Measurements from ENCODE around the gene ZNF488. TPM values are rescaled to one million over a fixed set of nuclear protein-coding genes. Genes with fewer than 3 reads are reported as not detected.

Gene ZNF488
- total and polyA plus RNA-seq, 10 of the 15 experiments (the other 5 are each of a cell fraction or from before 2014, with no cell fraction given) = not detected

- ChIA-PET POLR2A (no interaction called here), SMC1A (ENCODE audit: uncharacterized antibody, unreplicated experiment) (interaction anchor here (1.7 kb wide), 1 partner anchor 292 kb away, joined by 7 read pairs; no protein-coding TSS in a partner anchor), CTCF (interaction anchor here (0.9 to 2.1 kb wide), 13 partner anchors 9 to 347 kb away, joined by 3 to 17 read pairs (median 4); partner anchors contain the start of gene GDF2), RAD21 (ENCODE audit: unreplicated experiment) (interaction anchor here (1.2 kb wide), 1 partner anchor 292 kb away, joined by 7 read pairs; no protein-coding TSS in a partner anchor)
- Histone ChIP-seq H3K9me3 (replicated peaks; ENCODE audit: control insufficient read depth, insufficient read depth, low read length) (no peaks in the 10 kb centered on the region), H2AFZ (ENCODE audit: control insufficient read depth, low read depth, low read length) (no peak overlapping the region), H3K4me3 (no peak overlapping the region), H3K79me2 (ENCODE audit: control insufficient read depth, insufficient read depth, low read length) (no peaks in the 10 kb centered on the region), H3K4me2 (ENCODE audit: control insufficient read depth, insufficient read depth) (no peak overlapping the region), H3K4me1 (ENCODE audit: control insufficient read depth, insufficient read depth, low read length) (no peaks in the 10 kb centered on the region), H3K27ac (ENCODE audit: control insufficient read depth, insufficient read depth) (no peak overlapping the region), H4K20me1 (ENCODE audit: control insufficient read depth, insufficient read depth) (no peaks in the 10 kb centered on the region), H3K36me3 (ENCODE audit: control insufficient read depth in 2 of 2, insufficient read depth in 2 of 2, low read length in 1 of 2) (no peaks in the 10 kb centered on the region), H3K9ac (ENCODE audit: control insufficient read depth, insufficient read depth, low read length) (no peak overlapping the region), H3K27me3 (replicated peaks in 1 of 2; ENCODE audit: control insufficient read depth in 2 of 2, insufficient read depth in 2 of 2, low read length in 1 of 2) (no peaks in the 10 kb centered on the region; a peak in 1 of 4 replicates)
- 27% methylated on average over 15 of the region's 15 CpGs for WGBS (ENCODE audit: insufficient coverage, insufficient replicate concordance, low lambda C conversion rate, missing lambda C conversion rate)
- ATAC-seq (peak; percentile 20; the same call in 2 of the 3 replicates), DNase-seq (ENCODE audit: low read depth, low spot score) (no peak), FAIRE-seq (no peak)
- BruUV-seq (replicated peaks) = no TSS peak
- TF ChIP-seq SMAD5 (IDR thresholded peaks at IDR 0.05; ENCODE audit: low read depth) (no peak), SMARCA5 (IDR thresholded peaks at IDR 0.05) (no peak), SUZ12 (IDR thresholded peaks at IDR 0.05; ENCODE audit: unreplicated experiment) (no peak), PAX8 (IDR thresholded peaks at IDR 0.05) (no peak), ZBTB40 (IDR thresholded peaks at IDR 0.05; ENCODE audit: borderline replicate concordance) (no peak), POLR2AphosphoS5 (IDR thresholded peaks at IDR 0.05; ENCODE audit: low read length) (no peak), HDGF (IDR thresholded peaks at IDR 0.05) (no peak), MEF2A (IDR thresholded peaks at IDR 0.05; ENCODE audit: insufficient read depth, low read depth, low read length) (no peak), FOXM1 (IDR thresholded peaks at IDR 0.05; ENCODE audit: low read depth, low read length) (no peak), MYC (IDR thresholded peaks at IDR 0.05; ENCODE audit: insufficient read depth, insufficient read length, insufficient replicate concordance, low read length, severe bottlenecking) (no peak), WRNIP1 (IDR thresholded peaks at IDR 0.05; ENCODE audit: borderline replicate concordance, low read depth, low read length) (no peak), GATAD2B (conservative IDR thresholded peaks at IDR 0.05; ENCODE audit: low read depth) (no peak), MEF2B (IDR thresholded peaks at IDR 0.05; ENCODE audit: partially characterized antibody, poor library complexity, severe bottlenecking) (no peak), ZNF687 (IDR thresholded peaks at IDR 0.05) (no peak)
- intact Hi-C loops (cut with micrococcal nuclease; ENCODE audit: unreplicated experiment) (loop anchor here (1.0 kb wide), 1 partner anchor 293 kb away; no protein-coding TSS in a partner anchor), in situ Hi-C loops (cut with MboI) (no loop called here)
Measured at GRCh38 chr10:47339759-47340607, 44.1 kb downstream of the ZNF488 start.
